Activated CD4-positive, alpha-beta T cell treated with anti-CD3 and anti-CD28 coated beads for 4 hours (primary cell): ENCODE measurements around the gene SETD1B.

Experiments used
- DNase-seq, 2 donors: peaks; one replicate each; pipeline ENCODE4 v3.0.0-alpha.2; 2020

SETD1B gene

DNA sequence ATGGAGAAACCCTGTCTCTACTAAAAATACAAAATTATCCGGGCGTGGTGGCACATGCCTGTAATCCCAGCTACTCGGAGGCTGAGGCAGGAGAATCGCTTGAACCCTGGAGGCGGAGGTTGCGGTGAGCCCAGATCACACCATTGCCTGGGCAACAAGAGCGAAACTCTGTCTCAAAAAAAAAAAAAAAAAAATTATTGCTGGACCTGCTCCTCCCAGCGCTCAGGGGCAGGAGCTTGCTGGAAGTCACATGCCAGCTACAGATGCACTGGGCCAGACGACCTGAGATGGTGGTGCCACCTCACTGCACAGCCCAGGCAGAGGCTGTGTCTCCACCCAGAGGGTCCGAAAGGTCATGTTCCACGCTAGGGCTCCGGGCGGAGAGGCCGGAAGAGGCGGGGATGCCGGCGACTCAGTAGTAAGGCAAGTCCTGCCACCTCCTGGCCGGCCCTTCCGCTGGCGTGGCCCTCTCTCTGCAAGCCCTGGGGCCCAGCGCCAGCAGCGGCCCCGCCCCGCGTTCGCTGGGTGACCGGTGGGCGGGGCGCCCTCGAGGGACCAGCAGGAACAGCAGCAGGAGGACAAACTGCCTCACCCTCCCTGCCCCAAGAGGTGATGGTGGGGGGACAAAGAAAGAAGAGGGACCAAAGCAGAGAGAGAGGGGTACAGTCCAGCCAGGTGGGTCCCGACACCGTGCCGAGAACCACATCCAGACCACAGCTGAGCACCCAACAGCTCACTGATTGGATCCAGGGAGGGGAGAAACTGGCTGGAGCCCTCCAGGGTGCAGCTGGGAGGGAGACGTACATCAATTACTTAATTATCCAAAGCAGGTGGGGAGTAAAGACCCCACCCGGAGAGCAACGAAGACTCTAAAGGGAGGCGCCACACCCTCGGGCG lies 6.7 kb upstream of the SETD1B start:
- DNase-seq = no peak

DNA sequence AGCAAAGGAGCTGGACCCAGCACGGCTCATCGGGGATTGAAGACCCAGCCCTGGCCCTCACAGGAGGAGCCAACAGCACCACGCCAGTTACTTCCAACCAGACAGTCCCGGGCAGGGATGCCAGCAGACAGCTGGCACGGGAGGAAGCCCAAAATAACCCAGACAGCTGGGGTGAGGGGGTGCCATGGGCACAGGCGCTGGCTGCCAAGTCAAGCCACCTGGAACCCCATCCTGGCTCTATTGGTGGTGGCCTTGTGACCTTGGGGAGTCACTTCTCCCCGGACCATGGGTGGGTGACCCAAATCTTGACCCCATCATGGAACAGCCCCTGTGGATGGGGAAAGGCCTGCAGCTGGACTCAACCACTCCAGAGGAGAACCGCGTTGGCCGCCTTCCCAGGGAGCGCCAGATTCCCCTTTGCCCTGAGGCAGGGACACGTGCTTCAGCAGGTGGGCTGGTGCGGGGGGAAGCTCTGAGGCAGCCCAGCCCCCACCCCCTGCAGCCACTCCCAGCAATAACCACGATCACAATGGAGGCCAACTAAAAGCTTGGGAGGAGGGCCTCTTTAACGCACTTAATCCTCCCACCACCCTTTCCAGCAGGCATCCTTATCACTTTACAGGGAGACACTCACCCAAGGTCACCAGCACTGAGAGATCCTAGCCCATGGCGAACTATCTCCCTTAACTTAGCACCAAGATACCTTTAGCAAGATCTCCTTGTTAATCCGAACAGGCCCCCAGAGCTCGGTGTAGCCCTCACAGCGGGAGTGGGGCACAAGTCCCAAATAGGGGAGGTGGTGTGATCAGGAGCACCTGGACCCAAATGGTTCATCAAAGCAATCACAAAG lies 5.6 kb upstream of the SETD1B start:
- DNase-seq = no peak

DNA sequence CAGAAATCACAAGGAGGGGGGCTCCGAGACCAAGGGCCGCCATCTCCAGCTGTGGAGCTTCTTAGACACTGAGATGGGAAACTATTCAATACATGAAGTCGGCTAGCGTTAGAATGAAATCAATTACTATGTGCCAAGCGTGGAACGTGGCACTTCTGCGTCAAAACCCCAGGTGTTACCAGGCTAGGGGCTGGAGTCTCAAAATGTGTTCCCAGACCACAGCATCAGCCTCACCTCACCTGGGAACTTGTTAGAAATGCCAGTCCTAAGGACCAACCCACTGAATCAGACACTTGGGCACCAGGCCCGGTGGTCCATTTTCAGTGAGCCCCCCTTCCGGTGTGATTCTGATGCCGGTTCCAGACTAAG lies 5.0 kb upstream of the SETD1B start:
- no peak for DNase-seq

DNA sequence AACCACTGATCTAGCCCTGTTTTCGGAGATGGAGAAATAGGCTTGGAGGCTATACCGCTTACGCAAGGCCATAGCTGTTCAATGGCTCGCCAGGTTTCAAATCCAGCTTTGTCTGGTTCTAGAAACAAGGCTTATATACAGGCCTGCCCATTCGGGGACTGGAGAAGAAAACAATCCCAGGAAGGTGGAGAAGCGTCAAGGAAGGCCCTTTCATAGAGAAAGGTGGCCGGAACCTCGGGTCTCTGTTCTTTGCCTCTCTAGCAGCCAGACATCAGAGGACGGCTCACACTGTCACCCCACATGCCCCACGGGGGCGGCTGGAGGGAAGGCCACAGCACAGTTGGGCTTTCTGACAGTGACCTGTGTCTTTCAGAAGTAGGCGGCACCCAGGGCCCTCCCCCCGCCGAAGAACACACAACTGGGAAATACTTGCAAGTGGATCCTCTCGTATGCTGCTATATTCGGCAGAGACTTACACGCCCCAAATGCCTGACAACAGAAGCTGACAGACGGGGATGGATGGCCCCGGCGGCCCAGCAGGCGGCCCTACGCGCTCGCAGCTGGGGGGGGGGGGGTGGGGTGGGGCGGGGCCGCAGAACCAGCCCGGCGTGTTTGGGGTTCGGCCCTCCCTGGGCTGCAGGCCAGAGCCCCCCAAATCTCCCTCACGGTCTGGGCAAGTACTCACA lies 4.5 kb upstream of the SETD1B start:
- peak; percentile 46 to 50 for DNase-seq

DNA sequence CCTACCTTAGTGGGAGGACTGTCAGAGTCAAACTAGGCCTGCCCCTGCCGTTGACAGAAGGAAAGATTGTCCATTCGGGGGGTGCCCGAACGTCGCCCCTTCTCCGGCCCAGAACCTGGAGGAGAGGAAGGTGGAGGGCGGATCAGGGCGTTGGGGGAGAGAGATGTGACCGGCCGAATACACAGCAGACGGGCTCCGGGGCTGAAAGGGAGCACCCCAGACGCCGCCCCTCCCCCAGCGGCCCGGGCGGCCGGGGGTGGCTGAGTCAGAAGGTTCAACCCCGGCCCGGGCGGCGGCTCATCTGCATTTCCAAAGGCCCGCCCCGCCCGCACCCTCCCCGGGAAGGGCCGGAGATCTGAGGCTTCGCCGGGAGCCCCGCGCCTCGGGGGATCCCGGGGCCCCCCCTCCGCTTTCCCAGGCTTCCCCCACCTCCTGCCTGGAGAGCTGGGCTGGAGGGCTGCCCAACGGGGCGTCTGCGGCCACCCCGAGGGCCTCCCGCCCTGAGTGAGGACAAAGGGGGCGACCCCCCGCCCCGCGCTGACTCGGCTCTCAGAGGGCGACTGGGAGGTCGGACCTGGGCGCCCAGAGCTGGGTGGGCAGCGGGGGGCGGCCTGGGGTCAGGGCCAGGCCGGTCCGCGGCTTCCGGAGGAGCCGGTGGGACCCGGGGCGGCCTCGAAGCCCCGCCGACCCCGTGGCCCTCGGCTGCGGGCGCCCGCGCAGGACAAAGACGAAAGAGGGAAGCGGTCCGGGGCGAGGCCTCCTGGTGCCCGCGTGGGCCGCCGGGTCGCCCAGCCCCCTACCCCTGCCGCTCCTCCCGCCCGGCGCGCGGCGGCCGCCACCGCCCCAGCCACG lies 3.7 kb upstream of the SETD1B start:
- peak; percentile 83 to 84 for DNase-seq

DNA sequence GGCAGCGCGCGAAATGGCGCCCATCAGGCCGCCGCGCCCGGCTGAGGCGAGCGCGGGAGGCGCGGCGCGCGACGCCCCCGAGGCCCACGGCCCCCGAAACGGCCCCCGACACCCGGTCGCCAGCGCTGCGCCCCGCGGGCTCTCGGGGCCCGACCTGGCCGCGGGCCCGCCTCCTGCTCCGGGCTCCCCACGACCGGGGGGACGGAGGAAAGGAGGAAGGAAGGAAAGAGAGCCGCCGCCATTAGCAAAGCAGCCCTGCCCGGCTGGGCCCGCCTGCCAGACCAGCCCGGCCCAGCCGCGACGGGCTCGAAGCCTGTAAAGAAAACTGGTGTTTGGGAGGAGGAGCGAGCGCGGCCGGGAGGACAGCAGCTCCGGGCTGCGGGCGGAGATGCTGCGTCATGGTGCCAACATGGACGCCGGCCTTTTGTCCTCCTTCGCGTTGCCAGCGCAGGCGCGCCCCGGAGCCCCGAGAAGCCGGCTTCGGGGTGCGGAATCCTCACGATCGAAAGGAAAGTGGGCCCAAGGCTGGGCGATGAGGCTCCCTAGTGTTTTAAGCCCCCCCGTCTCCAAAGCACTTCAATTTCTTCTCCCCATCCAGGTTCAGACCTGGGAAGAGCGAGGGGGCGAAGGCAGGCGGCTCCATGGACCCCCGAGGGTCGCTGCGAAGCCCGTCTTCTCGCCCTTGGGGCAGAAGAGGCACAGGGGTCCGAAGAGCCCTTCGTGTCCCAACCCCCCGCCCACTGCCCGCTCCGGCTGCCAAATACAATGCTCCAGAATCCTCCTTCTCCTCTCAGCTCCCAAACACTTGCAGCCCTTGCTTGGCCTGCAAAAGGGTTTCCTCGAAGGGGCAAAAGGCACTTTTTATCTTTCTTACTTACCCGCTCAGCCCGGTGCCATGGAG lies 2.9 kb upstream of the SETD1B start:
- peak; percentile 63 to 71 for DNase-seq

DNA sequence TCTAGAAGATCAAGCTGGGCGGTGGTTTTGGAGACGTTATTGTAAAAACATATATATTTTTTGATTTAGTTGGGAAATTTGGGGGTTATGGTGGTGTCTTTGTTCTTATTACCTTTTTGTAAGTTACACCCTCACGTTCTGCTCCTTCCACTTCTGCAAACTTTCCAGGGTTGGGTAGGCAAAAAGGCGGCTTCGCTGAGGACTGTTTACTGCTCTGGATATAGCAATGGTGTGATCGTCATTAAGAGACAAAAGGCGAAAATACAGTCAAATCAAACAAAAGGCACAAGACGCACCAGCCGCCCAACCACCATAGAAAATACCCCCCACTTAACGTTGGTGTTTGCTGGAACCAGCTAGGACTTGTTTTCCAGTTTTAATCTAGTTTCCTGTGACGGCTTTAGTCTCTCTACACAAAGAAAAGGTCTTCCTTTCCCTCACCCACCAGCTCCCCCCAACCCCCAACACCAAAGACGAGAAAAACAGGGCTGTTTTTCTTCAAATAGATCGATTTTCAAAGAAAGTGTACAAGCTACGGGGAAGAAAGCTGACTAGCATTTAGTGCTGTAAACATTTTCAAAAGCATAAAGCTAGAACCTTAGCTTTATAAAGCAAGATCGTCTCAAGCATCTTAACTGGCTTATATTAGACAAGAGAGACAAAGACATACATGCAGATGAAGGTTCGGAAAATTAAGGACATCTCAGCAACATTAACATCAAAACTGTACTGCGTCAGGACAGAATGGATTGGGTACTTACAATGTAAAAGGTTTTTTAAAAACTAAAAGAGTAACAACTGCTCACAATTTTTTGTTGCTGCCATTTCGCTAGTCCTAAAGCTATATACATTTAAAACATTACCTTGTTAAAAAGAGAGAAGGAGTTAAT lies 2.0 kb upstream of the SETD1B start:
- DNase-seq = peak; percentile 40 to 50

DNA sequence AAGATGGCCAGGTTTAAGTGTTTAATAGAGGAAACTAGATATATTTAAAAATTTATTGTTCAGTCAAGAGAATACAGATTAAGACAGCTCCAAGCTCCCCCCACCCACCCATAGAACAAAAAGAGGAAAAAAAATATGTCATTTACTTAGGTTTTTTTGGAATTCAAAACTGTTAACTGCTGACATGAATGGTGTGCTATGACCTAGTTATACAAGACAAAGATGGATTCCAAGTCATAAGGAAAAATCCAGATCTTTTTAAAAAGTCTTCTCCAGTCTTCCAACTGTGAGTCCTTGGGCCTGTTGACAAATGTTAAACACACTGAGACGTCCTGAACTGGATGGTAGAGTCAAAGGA lies 1.3 kb upstream of the SETD1B start:
- no peak for DNase-seq

DNA sequence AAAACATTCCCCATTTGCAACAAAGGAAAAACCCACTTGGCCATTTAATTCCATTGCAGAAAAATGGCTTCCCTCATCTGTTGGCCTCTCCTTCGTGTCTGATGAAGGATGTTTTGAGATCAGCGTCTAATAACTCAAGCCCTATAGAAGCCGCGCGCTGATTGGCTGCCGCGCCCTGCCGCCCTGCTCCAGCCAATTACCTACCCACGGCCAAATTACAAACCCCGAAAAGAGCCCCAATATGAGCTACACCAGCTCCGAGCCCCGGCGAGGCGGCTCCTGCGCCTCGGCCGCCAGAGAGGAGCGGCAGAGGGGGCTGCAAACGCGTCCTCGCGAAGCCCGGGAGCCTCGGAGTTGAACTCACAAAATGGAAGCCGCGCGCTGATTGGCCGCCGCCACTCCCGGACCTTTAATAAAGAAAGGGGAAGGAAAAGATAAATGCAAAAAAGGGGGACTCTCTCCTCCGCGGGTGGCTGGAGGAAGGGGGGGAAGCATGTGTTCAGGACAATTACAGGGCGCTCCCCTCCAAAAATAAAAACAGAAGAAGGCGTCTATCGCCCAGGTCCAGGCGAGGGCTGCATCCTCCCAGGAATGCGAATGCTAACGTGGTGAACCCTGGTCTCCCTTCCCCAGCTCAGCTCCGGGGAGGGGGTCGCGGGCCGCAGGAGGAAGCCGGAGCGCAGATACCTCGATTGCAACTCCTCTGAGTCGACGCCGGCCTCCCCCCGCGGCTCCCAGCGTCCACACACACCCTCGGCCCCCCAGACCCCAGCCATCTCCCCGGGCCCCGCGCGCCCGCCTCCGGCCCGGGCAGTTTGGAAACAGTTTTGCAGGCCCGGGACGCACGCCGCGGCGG lies 738 bp upstream of the SETD1B start:
- DNase-seq = peak; percentile 82 to 83

DNA sequence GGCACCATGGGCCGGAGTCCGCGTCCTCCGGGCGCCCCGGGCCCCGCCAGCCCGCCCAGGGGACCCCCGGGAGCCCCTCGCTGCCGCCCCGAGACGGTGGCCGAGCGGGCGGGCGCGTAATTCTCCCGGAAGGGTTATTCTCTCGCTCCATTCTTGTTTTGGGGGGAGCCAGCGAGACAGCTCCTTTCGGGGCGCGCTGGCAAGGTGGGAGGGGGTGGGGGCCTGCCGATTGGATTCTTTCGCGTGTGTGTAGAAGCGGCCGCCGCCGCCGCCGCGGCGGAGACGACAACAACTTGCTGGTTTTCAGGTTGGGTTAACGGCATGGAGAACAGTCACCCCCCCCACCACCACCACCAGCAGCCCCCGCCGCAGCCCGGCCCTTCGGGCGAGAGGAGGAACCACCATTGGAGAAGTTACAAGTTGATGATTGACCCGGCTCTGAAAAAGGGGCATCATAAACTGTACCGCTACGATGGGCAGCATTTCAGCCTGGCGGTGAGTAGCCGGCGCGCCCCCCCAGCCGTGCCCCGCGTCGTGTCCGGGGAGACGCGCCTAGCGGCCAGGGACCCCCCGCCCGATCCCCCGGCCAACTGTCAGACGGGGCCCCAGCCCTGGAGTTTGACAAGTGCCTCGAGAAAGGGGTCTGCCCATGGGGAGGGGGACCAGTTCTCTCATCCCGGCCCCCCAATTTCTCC lies 755 bp downstream of the SETD1B start:
- peak; percentile 50 to 57 for DNase-seq

DNA sequence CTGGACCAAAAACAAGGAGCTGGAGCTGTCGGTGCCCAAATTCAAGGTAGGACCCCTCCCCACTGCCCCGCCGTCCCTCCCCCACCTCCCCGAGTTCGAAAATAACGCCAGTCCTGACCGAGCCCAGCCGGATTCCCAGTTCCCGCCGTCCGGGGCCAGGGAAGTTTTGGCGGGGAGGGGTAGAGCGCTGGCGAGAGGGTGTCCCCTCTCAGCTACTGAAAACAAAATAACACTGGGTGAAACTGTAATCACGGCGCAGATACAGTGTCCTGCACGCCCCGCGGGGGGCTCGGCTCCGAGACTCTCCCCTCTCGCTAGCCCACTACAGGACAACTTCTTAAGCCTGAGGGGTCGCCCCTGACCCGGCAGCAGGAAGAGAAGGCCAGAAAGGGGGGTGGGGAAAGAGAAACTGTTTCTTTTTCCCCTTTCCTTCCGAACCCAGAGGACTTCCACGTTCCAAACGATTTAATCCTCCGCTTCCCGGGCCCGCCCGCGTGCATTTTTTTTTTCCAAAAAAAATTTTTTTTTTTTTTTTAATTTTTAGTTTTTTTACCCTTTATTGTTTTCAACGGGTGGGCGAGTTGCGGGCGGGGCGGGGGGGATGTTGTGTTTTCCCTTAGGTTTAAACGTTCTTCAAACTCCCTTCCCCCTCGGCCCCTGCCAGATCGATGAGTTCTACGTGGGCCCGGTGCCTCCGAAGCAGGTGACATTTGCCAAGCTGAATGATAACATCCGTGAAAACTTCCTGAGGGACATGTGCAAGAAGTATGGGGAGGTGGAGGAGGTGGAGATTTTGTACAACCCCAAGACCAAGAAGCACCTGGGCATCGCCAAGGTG lies 1.6 kb downstream of the SETD1B start:
- no peak for DNase-seq

DNA sequence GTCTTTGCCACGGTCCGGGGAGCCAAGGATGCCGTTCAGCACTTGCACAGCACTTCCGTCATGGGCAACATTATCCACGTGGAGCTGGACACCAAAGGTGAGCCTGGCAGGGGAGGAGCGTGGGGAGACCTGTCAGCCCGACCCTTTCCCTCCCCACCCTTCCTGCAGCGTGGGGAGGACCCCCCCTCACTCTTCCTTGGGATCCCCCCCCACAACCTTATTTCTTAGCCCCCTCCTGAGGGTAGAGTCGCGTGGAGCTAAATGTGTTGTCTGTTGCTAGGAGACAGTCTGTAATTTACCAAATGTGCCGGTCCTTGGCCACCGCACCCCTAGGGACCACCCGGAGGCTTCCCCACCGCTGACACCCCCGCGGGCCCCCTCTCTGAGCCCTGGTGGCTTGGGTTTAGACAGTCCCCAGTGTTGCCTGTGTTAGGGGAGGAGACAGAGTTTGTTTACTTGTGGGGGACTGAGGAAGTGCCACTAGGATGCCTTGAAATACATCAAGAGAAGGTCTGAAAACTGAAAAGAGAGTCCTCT lies 2.3 kb downstream of the SETD1B start:
- DNase-seq = no peak

DNA sequence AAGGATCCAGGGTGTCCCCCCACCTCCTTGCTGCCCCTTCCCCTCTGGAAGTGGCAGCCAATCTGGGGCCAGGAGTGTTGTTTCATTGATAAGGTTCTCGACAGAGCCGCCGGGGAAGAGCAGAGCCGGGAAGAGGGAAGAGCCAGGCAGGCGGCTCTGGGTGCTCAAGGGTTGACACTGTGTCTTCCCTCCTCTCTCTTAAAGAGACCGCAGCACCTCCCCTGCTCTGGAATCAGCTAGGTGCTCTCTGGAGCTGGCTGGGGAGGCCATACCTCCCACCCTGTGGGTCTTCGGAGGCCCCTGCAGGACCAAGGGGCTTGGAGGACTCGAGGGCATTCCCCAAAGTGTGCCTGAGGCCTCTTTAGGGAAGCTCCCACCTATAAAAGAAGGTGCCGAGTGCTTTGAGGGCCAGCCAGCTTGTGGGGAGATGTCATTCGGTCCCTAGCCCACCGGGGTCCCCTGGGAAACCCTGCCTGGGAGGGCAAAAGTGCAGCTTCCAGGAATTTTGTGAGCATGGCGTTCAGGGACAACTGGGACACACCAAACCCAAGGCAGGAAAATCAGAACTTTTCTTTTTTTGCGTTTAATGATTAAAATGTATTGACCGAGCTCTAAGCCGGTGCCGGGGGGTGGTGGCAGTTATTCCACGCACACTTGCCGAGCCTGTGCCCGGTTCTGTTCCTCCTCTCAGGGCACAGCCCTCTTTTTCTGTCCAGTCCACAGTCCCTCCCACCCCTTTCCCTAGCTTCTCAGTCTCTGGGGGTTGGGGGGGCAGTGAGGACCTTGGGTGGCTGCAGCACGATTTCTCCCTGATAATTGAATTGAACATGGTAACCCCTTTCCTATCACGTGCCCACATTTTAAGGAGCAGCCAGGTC lies 3.0 kb downstream of the SETD1B start:
- no peak for DNase-seq

DNA sequence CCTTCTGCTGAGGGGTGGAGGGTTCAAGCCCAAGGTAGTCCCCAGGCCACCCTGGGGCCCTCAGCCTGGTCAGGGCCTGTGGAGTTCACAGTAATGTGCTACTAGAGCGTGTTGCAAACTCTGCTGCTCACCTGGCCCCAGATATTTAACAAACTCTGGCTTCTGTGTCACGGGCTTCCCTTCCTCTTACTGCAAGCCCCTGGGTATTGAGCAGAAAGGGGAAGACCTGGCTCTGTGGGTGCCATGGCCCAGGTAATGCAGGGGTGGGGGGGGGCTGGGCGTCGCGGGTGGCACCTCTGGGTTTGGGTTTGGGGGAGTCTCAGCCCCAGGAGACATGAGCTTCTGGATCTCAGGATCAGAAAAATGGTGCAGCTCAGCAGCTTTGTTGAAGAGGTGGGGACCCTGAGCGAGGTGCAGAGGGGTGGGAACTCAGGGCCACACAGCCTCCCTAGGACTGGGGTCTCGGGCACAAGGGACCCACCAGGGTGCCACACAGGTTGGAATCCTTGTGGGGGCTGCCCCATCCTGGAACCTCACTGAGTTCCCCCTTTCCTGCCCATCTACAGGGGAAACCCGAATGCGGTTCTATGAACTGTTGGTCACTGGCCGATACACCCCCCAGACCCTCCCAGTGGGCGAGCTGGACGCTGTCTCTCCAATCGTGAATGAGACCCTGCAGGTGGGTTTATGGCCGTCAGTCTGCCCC lies 4.0 kb downstream of the SETD1B start:
- no peak for DNase-seq

DNA sequence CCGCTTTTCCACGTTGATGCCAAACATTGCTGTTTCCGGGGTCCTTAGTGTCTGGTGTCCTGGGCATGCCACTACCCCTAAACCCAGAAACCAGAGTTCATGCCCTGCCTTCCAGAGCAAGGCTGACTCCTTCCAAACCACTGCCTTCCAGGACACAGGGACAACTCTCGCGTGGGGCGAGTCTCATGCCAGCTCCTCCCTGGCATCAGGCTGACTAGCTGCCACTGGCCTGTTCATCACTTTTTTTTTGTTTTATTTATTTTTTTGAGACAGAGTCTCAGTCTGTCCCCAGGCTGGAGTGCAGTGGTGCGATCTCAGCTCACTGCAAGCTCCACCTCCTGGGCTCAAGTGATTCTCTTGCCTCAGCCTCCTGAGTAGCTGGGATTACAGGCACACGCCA lies 4.8 kb downstream of the SETD1B start:
- no peak for DNase-seq

DNA sequence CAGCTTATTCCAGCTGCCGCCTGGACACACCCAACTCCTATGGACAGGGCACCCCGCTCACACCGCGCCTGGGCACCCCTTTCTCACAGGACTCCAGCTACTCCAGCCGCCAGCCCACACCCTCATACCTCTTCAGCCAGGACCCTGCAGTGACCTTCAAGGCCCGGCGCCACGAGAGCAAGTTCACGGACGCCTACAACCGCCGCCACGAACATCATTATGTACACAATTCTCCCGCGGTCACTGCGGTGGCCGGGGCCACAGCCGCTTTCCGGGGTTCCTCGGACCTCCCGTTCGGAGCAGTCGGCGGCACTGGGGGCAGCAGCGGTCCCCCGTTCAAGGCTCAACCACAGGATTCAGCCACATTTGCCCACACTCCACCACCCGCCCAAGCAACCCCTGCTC lies 5.9 kb downstream of the SETD1B start:
- no peak for DNase-seq
